ENCODE data around the gene NR5A1. TPM values are rescaled to one million over a fixed set of nuclear protein-coding genes. Genes with fewer than 3 reads are reported as not detected.

NR5A1 gene
- total RNA-seq, 1 experiment from 2014 or later, result 0.64 TPM

DNA sequence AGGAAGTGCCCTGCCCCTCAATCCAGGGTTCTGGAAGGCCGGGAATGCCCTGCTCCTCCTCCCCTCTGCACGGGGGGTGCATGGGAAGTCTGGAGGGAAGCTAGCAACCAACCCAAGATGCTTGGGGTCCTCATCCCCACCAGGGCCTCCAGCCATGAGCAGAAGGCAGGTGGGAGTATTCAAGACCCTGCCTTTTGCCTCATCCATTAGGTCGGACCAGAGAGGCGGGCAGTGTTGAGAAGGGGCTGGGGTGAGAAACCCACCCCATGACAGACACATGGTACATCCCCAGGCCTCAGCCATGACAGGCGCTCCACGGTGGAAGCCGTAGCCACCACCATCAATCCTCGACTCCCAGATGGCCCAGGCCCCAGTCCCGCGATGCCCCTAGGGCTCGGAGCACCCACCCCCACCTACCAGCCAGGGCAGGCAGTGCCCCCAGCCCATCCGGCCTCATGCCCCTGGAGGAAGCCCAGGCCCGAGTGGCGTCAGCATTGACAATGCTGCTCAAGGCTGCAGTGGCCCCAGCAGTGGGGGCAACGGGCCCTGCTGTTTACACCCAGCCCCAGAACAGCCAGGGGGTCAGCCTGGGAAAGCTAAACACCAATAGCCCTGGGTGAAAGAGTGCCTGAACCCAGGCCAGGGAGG lies 8.6 kb downstream of the NR5A1 start (continued):
- TF ChIP-seq, protein P1, sequence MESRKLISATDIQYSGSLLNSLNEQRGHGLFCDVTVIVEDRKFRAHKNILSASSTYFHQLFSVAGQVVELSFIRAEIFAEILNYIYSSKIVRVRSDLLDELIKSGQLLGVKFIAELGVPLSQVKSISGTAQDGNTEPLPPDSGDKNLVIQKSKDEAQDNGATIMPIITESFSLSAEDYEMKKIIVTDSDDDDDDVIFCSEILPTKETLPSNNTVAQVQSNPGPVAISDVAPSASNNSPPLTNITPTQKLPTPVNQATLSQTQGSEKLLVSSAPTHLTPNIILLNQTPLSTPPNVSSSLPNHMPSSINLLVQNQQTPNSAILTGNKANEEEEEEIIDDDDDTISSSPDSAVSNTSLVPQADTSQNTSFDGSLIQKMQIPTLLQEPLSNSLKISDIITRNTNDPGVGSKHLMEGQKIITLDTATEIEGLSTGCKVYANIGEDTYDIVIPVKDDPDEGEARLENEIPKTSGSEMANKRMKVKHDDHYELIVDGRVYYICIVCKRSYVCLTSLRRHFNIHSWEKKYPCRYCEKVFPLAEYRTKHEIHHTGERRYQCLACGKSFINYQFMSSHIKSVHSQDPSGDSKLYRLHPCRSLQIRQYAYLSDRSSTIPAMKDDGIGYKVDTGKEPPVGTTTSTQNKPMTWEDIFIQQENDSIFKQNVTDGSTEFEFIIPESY (IDR thresholded peaks at IDR 0.05; ENCODE audit: extremely low read depth, insufficient replicate concordance, low read length), result no peak
- TF ChIP-seq JUND (IDR thresholded peaks at IDR 0.05) (no peak), EGR1 (IDR thresholded peaks at IDR 0.05; ENCODE audit: low read depth) (no peak), ZNF274 (IDR thresholded peaks at IDR 0.05; ENCODE audit: low read depth, low read length) (no peak), SRF (IDR thresholded peaks at IDR 0.05; ENCODE audit: low read depth) (no peak)
- TF ChIP-seq, protein P2, sequence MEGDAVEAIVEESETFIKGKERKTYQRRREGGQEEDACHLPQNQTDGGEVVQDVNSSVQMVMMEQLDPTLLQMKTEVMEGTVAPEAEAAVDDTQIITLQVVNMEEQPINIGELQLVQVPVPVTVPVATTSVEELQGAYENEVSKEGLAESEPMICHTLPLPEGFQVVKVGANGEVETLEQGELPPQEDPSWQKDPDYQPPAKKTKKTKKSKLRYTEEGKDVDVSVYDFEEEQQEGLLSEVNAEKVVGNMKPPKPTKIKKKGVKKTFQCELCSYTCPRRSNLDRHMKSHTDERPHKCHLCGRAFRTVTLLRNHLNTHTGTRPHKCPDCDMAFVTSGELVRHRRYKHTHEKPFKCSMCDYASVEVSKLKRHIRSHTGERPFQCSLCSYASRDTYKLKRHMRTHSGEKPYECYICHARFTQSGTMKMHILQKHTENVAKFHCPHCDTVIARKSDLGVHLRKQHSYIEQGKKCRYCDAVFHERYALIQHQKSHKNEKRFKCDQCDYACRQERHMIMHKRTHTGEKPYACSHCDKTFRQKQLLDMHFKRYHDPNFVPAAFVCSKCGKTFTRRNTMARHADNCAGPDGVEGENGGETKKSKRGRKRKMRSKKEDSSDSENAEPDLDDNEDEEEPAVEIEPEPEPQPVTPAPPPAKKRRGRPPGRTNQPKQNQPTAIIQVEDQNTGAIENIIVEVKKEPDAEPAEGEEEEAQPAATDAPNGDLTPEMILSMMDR (IDR thresholded peaks at IDR 0.05 in 2 of 3, conservative IDR thresholded peaks at IDR 0.05 in 1 of 3; ENCODE audit: borderline replicate concordance in 1 of 3, insufficient read depth in 1 of 3, low read depth in 2 of 3, low read length in 2 of 3), result no peak
- TF ChIP-seq, protein P3, sequence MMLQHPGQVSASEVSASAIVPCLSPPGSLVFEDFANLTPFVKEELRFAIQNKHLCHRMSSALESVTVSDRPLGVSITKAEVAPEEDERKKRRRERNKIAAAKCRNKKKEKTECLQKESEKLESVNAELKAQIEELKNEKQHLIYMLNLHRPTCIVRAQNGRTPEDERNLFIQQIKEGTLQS (IDR thresholded peaks at IDR 0.05), result no peak

DNA sequence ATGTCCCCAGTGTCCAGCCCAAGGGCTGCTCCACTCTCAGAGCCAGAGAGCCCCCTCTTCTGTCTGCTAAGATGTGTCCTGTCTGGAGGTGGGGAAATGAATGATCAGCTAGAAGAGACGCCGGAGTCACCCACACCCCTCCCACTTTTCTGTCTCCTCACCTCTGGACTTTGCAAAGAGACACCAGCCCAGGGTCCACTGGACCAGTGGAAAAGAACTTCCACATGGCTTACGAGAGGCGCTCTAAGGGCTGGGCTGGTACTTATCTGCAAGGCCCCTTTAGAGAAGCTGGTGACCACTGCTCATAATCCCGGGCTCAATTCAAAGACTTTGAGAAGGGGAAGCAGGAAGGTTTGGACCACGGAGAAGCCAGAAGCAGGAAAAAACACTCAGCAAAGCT lies 9.2 kb downstream of the NR5A1 start:
- Histone ChIP-seq H3K4me1 (ENCODE audit: control insufficient read depth in 1 of 2, insufficient read depth in 2 of 2, low read length in 2 of 2) (no peaks in the 10 kb centered on the region), H3K9me2 (ENCODE audit: insufficient read depth) (no peaks in the 10 kb centered on the region), H3K9me3 (ENCODE audit: control insufficient read depth in 1 of 2, insufficient read depth in 1 of 2, low read depth in 1 of 2, low read length in 2 of 2) (no peaks in the 10 kb centered on the region), H3K27me3 (ENCODE audit: insufficient read depth, low read length) (no peaks in the 10 kb centered on the region), H3K9ac (ENCODE audit: low read length) (no peak overlapping the region), H3K27ac (ENCODE audit: low read depth, low read length) (no peak overlapping the region), H2AFZ (ENCODE audit: low read depth, low read length, poor library complexity, severe bottlenecking) (no peak overlapping the region), H3K4me3 (replicated peaks in 1 of 2; ENCODE audit: low read depth in 1 of 2, low read length in 2 of 2) (no peak overlapping the region), H3K36me3 (ENCODE audit: control insufficient read depth in 1 of 2, insufficient read depth in 2 of 2, low read length in 2 of 2) (no peaks in the 10 kb centered on the region), H3K4me2 (ENCODE audit: low read length) (no peak overlapping the region), H4K20me1 (ENCODE audit: insufficient read depth) (no peaks in the 10 kb centered on the region), H3K79me2 (ENCODE audit: insufficient read depth, low read length) (no peaks in the 10 kb centered on the region)
- BruUV-seq (replicated peaks), result no TSS peak
- DNase-seq (ENCODE audit: low read depth, low spot score) (no peak), ATAC-seq (no peak)
- ChIA-PET RAD21 (ENCODE audit: low non-redundant PET in 1 of 2, low total read pairs in 2 of 2, uncharacterized antibody in 2 of 2, unreplicated experiment in 2 of 2) (no interaction called here), POLR2A (no interaction called here), CTCF (no interaction called here)
- intact Hi-C loops (cut with micrococcal nuclease), result no loop called here
- no peak for TF ChIP-seq CBX3 (IDR thresholded peaks at IDR 0.05; ENCODE audit: low read depth)
- TF ChIP-seq RAD21 (IDR thresholded peaks at IDR 0.05; ENCODE audit: low read depth), result no peak
- TF ChIP-seq YY1 (IDR thresholded peaks at IDR 0.05; ENCODE audit: extremely low read depth, insufficient replicate concordance, low read depth, low read length), result no peak
- TF ChIP-seq, protein P3 (IDR thresholded peaks at IDR 0.05), result no peak
- no peak for TF ChIP-seq ZNF274 (IDR thresholded peaks at IDR 0.05; ENCODE audit: low read depth, low read length)
- TF ChIP-seq SP1 (IDR thresholded peaks at IDR 0.05; ENCODE audit: low read depth), result no peak
- no peak for TF ChIP-seq EGR1 (IDR thresholded peaks at IDR 0.05; ENCODE audit: low read depth)
- TF ChIP-seq, protein P1 (IDR thresholded peaks at IDR 0.05; ENCODE audit: extremely low read depth, insufficient replicate concordance, low read length), result no peak
- no peak for TF ChIP-seq EZH2phosphoT487 (IDR thresholded peaks at IDR 0.05; ENCODE audit: borderline replicate concordance)
- no peak for TF ChIP-seq ELF1 (IDR thresholded peaks at IDR 0.05; ENCODE audit: borderline replicate concordance, low read depth)
- no peak for TF ChIP-seq SRF (IDR thresholded peaks at IDR 0.05; ENCODE audit: low read depth)

Measured in HCT116 (cell line).